Measurements from ENCODE around the gene PHACTR3. TPM values are rescaled to one million over a fixed set of nuclear protein-coding genes. Genes with fewer than 3 reads are reported as not detected.

The PHACTR3 gene
- total RNA-seq, 2 donors from 2014 or later: 0.13 TPM; not detected in 1

DNA sequence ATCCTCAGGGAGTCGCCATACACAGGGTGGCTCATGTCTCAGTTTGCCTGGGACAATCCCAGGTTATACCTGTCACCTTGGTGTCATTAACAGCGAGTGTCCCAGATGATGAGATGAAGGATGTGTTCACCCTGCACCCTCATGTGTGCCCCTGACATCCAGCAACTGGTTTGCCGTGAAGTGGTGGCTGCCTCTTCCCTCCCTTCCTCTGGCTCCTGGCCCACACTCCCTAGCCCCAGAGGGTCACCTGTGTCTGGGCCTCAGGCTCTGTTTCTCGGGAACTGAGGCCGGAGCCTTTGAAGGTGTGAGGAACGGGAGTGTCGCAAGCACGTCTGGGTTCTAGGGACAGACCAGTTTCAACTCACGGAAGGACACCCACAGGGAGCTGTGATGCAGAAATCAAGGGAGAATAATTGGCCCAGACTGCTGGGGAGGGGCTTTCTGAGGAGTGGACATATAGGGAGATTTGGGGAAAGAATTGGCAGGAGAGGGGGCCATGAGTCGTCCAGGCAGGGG is 35.8 kb upstream of the PHACTR3 start:
- Mint-ChIP-seq H3K4me1 (peaks cover 8% of the 10 kb centered on the region), H3K27me3 (ENCODE audit: insufficient read depth) (peaks cover 48% of the 10 kb centered on the region), H3K9me3 (no peaks in the 10 kb centered on the region), H3K27ac (no peak overlapping the region), H3K4me3 (no peak overlapping the region), H3K36me3 (ENCODE audit: low read depth) (no peaks in the 10 kb centered on the region)
- Histone ChIP-seq H3K36me3 (ENCODE audit: control insufficient read depth, insufficient read depth, low read length) (no peaks in the 10 kb centered on the region), H3K4me3 (ENCODE audit: low read length) (no peak overlapping the region), H3K4me1 (ENCODE audit: control insufficient read depth, insufficient read depth, low read length) (no peaks in the 10 kb centered on the region), H3K9me3 (ENCODE audit: control insufficient read depth, low read length) (peaks cover 13% of the 10 kb centered on the region), H3K27me3 (ENCODE audit: control insufficient read depth, insufficient read depth, low read length, poor library complexity, severe bottlenecking) (peaks cover 38% of the 10 kb centered on the region), H3K9ac (ENCODE audit: extremely low read depth, low read length, poor library complexity, severe bottlenecking) (no peak overlapping the region), H3K27ac (ENCODE audit: low read depth, low read length) (no peak overlapping the region)
- TF ChIP-seq, protein P1, sequence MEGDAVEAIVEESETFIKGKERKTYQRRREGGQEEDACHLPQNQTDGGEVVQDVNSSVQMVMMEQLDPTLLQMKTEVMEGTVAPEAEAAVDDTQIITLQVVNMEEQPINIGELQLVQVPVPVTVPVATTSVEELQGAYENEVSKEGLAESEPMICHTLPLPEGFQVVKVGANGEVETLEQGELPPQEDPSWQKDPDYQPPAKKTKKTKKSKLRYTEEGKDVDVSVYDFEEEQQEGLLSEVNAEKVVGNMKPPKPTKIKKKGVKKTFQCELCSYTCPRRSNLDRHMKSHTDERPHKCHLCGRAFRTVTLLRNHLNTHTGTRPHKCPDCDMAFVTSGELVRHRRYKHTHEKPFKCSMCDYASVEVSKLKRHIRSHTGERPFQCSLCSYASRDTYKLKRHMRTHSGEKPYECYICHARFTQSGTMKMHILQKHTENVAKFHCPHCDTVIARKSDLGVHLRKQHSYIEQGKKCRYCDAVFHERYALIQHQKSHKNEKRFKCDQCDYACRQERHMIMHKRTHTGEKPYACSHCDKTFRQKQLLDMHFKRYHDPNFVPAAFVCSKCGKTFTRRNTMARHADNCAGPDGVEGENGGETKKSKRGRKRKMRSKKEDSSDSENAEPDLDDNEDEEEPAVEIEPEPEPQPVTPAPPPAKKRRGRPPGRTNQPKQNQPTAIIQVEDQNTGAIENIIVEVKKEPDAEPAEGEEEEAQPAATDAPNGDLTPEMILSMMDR (conservative IDR thresholded peaks at IDR 0.05): no peak
- 71 to 80% methylated on average over 10 of the region's 10 CpGs for WGBS, 2 experiments (ENCODE audit: insufficient coverage in 1 of 2, insufficient read length in 1 of 2)
- no peak for DNase-seq

DNA sequence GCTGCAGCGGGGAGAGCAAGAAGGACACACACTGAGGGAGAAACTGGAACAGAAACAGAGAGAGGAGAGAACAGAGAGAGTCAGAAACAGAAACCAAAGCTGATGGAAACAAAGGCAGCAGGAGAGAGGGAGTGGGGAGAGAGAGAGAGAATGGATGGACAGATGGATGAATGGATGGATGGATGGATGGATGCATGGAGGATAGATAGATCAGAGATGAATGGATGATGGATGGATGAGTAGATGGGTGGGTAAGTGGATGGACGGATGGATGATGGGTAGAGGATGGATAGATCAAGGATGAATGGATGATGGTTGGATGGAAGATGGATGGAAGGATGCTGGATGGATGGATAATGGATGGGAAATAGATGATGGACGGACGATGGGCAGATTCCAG is 35.0 kb upstream of the PHACTR3 start:
- Histone ChIP-seq H3K9ac (ENCODE audit: extremely low read depth, low read length, poor library complexity, severe bottlenecking) (no peak overlapping the region), H3K9me3 (ENCODE audit: control insufficient read depth, low read length) (peaks cover 13% of the 10 kb centered on the region)
- no peak overlapping the region for H3K27ac Mint-ChIP-seq

DNA sequence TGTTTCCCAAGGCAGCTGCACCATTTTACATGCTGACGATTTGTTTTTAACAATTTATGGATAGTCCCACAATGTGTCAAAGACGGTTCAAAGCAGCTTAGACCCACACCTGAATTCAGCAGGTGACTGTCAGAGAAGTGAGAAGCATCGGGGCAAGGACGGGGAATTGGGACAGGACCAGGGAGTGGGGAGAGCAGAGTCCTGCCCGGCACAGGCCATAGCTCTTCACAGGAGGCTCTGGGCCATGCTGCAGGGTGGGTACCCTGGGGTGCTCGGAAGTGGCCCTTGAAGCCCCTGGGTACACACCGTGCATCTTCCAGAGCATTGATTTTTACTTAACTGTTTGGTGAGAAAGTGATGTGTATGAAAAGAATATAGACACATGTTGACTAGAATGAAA is 33.2 kb upstream of the PHACTR3 start:
- Mint-ChIP-seq H3K4me3 (no peak overlapping the region), H3K4me1 (peaks cover 8% of the 10 kb centered on the region), H3K27me3 (ENCODE audit: insufficient read depth) (peaks cover 73% of the 10 kb centered on the region), H3K27ac (no peak overlapping the region), H3K36me3 (ENCODE audit: low read depth) (no peaks in the 10 kb centered on the region), H3K9me3 (no peaks in the 10 kb centered on the region)
- H3K9ac ChIP-seq (ENCODE audit: extremely low read depth, low read length, poor library complexity, severe bottlenecking): no peak overlapping the region
- 60 to 62% methylated on average over 7 of the region's 7 CpGs for WGBS, 2 experiments (ENCODE audit: insufficient coverage in 1 of 2, insufficient read length in 1 of 2)
- no peaks in the 10 kb centered on the region for H3K9me3 ChIP-seq (ENCODE audit: control insufficient read depth, low read length)
- no peak overlapping the region for H3K27ac ChIP-seq (ENCODE audit: low read depth, low read length)
- no peaks in the 10 kb centered on the region for H3K36me3 ChIP-seq (ENCODE audit: control insufficient read depth, insufficient read depth, low read length)
- H3K27me3 ChIP-seq (ENCODE audit: control insufficient read depth, insufficient read depth, low read length, poor library complexity, severe bottlenecking): peaks cover 59% of the 10 kb centered on the region
- no peaks in the 10 kb centered on the region for H3K4me1 ChIP-seq (ENCODE audit: control insufficient read depth, insufficient read depth, low read length)
- H3K4me3 ChIP-seq (ENCODE audit: low read length): no peak overlapping the region
- no peak for DNase-seq
- TF ChIP-seq, protein P1 (conservative IDR thresholded peaks at IDR 0.05): no peak

More for the DNA sequence above, 35.0 kb upstream of the PHACTR3 start:
- Mint-ChIP-seq H3K27me3 (ENCODE audit: insufficient read depth) (peaks cover 56% of the 10 kb centered on the region), H3K4me1 (peaks cover 8% of the 10 kb centered on the region), H3K36me3 (ENCODE audit: low read depth) (no peaks in the 10 kb centered on the region), H3K4me3 (no peak overlapping the region), H3K9me3 (no peaks in the 10 kb centered on the region)
- no peaks in the 10 kb centered on the region for H3K36me3 ChIP-seq (ENCODE audit: control insufficient read depth, insufficient read depth, low read length)
- H3K4me3 ChIP-seq (ENCODE audit: low read length): no peak overlapping the region
- DNase-seq: no peak
- 29 to 52% methylated on average over 2 to 3 of the region's 4 CpGs for WGBS, 2 experiments (ENCODE audit: insufficient coverage in 1 of 2, insufficient read length in 1 of 2)
- no peaks in the 10 kb centered on the region for H3K4me1 ChIP-seq (ENCODE audit: control insufficient read depth, insufficient read depth, low read length)
- TF ChIP-seq, protein P1 (conservative IDR thresholded peaks at IDR 0.05): no peak
- no peak overlapping the region for H3K27ac ChIP-seq (ENCODE audit: low read depth, low read length)
- peaks cover 46% of the 10 kb centered on the region for H3K27me3 ChIP-seq (ENCODE audit: control insufficient read depth, insufficient read depth, low read length, poor library complexity, severe bottlenecking)
